K562 (cell line): ENCODE results near the gene REEP3. TPM values are rescaled to one million over a fixed set of nuclear protein-coding genes. Genes with fewer than 3 reads are reported as not detected.

Experiments
- ATAC-seq: fragments of 200-7000 bp; cut with Tn5 transposase; 3 replicates; pipeline ENCODE4 v1.9.1; 2020; ENCODE audit warnings: moderate library complexity
- BruUV-seq: library from RNA; stranded (reverse); fragments of 400-500 nt; replicated peaks from 2 replicates; lab custom pipeline; 2021; lab: Mats Ljungman, UMichigan
- CTCF ChIA-PET: fragments of 300-600 bp; formaldehyde crosslinking; extraction: SDS; loops from one replicate; lab custom pipeline; 2021; ENCODE audit warnings: low intra/inter-chr PET ratio; lab: Yijun Ruan, JAX
- POLR2A ChIA-PET: fragments of 300-600, 350-650 bp; sonication (Branson Sonifier 250); formaldehyde crosslinking; extraction: SDS; loops from one replicate; lab custom pipeline; 2021; ENCODE audit warnings: antibody characterized with exemption, inconsistent platforms; lab: Yijun Ruan, JAX
- DNase-seq, 4 experiments: peaks; one replicate each; pipeline versions ENCODE4 v3.0.0 to v3.0.0-alpha.2; 2011 to 2018; ENCODE audit warnings: low spot score in 3 of 4, mixed read lengths in 3 of 4; ENCODE audit errors: extremely low read depth in 1 of 4
- FAIRE-seq: peaks from 2 replicates; lab custom pipeline; 2011; peaks lifted over from hg19 to GRCh38; lab: Jason Lieb, UNC
- H2AFZ ChIP-seq: 2 replicates; pipeline ENCODE4 v1.6.0; 2011; ENCODE audit warnings: low read depth, low read length, control low read depth, inconsistent platforms
- H3K27ac ChIP-seq: fragments of 200-600 bp; 3 replicates; pipeline ENCODE4 v1.8.0; 2011; ENCODE audit warnings: low read depth, mild to moderate bottlenecking, control low read depth, inconsistent platforms, low read length, moderate library complexity, mixed read lengths; ENCODE audit errors: extremely low read depth
- H3K27me3 ChIP-seq, 2 experiments: fragments of 300-600 bp in 1 of 2; 2 replicates in 1 of 2; 3 replicates in 1 of 2; pipeline versions ENCODE4 v1.6.0 to v1.8.0; 2011; ENCODE audit warnings: inconsistent platforms in 2 of 2, low read length in 2 of 2, mild to moderate bottlenecking in 1 of 2, mixed read lengths in 1 of 2, moderate library complexity in 1 of 2; ENCODE audit not compliant: control insufficient read depth in 2 of 2, insufficient read depth in 2 of 2
- H3K36me3 ChIP-seq: fragments of 300-600 bp; 3 replicates; pipeline ENCODE4 v1.8.0; 2011; ENCODE audit warnings: mild to moderate bottlenecking, low read length, inconsistent platforms; ENCODE audit not compliant: control insufficient read depth, insufficient read depth
- H3K4me1 ChIP-seq, 2 experiments: fragments of 200-600 bp in 1 of 2; replicated peaks in 1 of 2; 2 replicates in 1 of 2; 3 replicates in 1 of 2; pipeline versions ENCODE4 v1.5.1 to v1.8.0; 2011; ENCODE audit warnings: inconsistent platforms in 2 of 2, low read length in 2 of 2, mild to moderate bottlenecking in 1 of 2, mixed read lengths in 1 of 2, moderate library complexity in 1 of 2; ENCODE audit not compliant: control insufficient read depth in 2 of 2, insufficient read depth in 2 of 2
- H3K4me2 ChIP-seq: 2 replicates; pipeline ENCODE4 v1.6.1; 2011; ENCODE audit warnings: low read length, control low read depth, inconsistent platforms, mixed read lengths; ENCODE audit not compliant: insufficient read depth
- H3K4me3 ChIP-seq: fragments of 200-600 bp; sonication (generic), shearing (Covaris generic); 2 replicates; pipeline ENCODE4 v1.5.1; 2016; ENCODE audit warnings: control low read depth, inconsistent platforms
- H3K79me2 ChIP-seq: fragments of 200-600 bp; 3 replicates; pipeline ENCODE4 v1.8.0; 2011; ENCODE audit warnings: low read length, inconsistent platforms; ENCODE audit not compliant: control insufficient read depth, insufficient read depth
- H3K9ac ChIP-seq, 2 experiments: 2 replicates each; pipeline versions ENCODE4 v1.6.0 to v1.6.1; 2011; ENCODE audit warnings: low read depth in 2 of 2, low read length in 2 of 2, control low read depth in 1 of 2, inconsistent platforms in 1 of 2, mild to moderate bottlenecking in 1 of 2, mixed read lengths in 1 of 2; ENCODE audit not compliant: insufficient read depth in 1 of 2
- H3K9me1 ChIP-seq: one replicate; pipeline ENCODE4 v1.6.0; 2011; ENCODE audit warnings: inconsistent platforms, mild to moderate bottlenecking, low read length, moderate library complexity; ENCODE audit not compliant: control insufficient read depth, insufficient read depth
- H3K9me3 ChIP-seq: replicated peaks from 2 replicates; pipeline ENCODE4 v1.5.1; 2011; ENCODE audit warnings: low read depth, low read length, inconsistent platforms; ENCODE audit not compliant: control insufficient read depth, insufficient read depth
- H4K20me1 ChIP-seq: replicated peaks from 2 replicates; pipeline ENCODE4 v1.6.1; 2011; ENCODE audit warnings: low read length, inconsistent platforms, mixed read lengths; ENCODE audit not compliant: control insufficient read depth, insufficient read depth
- AFF4 ChIP-seq: sonication (generic); formaldehyde crosslinking; IDR thresholded peaks from 2 replicates; pipeline ENCODE4 v1.8.0; 2023; ENCODE audit warnings: mild to moderate bottlenecking, missing genetic modification reagents
- CBFA2T3 ChIP-seq: fragments of 450-650 bp; IDR thresholded peaks from 2 replicates; pipeline ENCODE4 v1.6.1; 2017
- CHD4 ChIP-seq: fragments of 200-600 bp; sonication (generic); IDR thresholded peaks from 3 replicates; pipeline ENCODE4 v1.6.1; 2012; ENCODE audit warnings: low read depth, mild to moderate bottlenecking, mixed read lengths, low read length, inconsistent platforms; ENCODE audit not compliant: insufficient read depth, insufficient replicate concordance, poor library complexity, severe bottlenecking
- HMG20A ChIP-seq: fragments of 450-650 bp; formaldehyde crosslinking; conservative IDR thresholded peaks from 2 replicates; pipeline ENCODE4 v1.4.0; 2020; ENCODE audit warnings: mild to moderate bottlenecking, mixed read lengths
- KLF6 ChIP-seq: fragments of 250-450 bp; sonication (Bioruptor Pico); IDR thresholded peaks from 2 replicates; pipeline ENCODE4 v1.4.0; 2020; ENCODE audit warnings: mild to moderate bottlenecking, moderate library complexity, borderline replicate concordance
- NKRF ChIP-seq: fragments of 450-650 bp; IDR thresholded peaks from 2 replicates; pipeline ENCODE4 v1.6.1; 2016; ENCODE audit warnings: borderline replicate concordance
- NR4A1 ChIP-seq, 2 experiments: fragments of 250-450 bp in 1 of 2; fragments of 450-650 bp in 1 of 2; sonication (Bioruptor Pico) in 1 of 2; IDR thresholded peaks; 2 replicates each; pipeline versions ENCODE4 v1.4.0 to v1.6.1; 2016 to 2020; ENCODE audit warnings: mild to moderate bottlenecking in 2 of 2, missing compliant biosample characterization in 1 of 2, missing genetic modification characterization in 1 of 2, moderate library complexity in 1 of 2
- RB1 ChIP-seq: fragments of 450-650 bp; IDR thresholded peaks from 2 replicates; pipeline ENCODE4 v1.6.1; 2017; ENCODE audit warnings: low read depth, mild to moderate bottlenecking
- SMARCE1 ChIP-seq: fragments of 450-650 bp; IDR thresholded peaks from 2 replicates; pipeline ENCODE4 v1.7.1; 2016; ENCODE audit warnings: mild to moderate bottlenecking
- TBP ChIP-seq: optimal IDR thresholded peaks from 2 replicates; pipeline ENCODE3; 2011; ENCODE audit warnings: low read depth, low read length, improper control_type of control experiment
- ZBTB8A ChIP-seq: fragments of 450-650 bp; IDR thresholded peaks from 2 replicates; pipeline ENCODE4 v1.6.1; 2018; ENCODE audit warnings: mild to moderate bottlenecking, moderate library complexity; ENCODE audit not compliant: partially characterized antibody
- ZNF280B ChIP-seq: fragments of 250-450 bp; sonication (Bioruptor Pico); IDR thresholded peaks from 2 replicates; pipeline ENCODE4 v1.5.1; 2021; ENCODE audit warnings: mild to moderate bottlenecking
- WGBS: fragments of 100-300 bp; shearing (Covaris generic); methylation state at CpG from one replicate; pipeline ENCODE4 v1.1.6; 2016; ENCODE audit warnings: low coverage, mixed read lengths; ENCODE audit not compliant: insufficient coverage; ENCODE audit errors: missing lambda C conversion rate; 5-methylcytosine and 5-hydroxymethylcytosine counted together
- in situ Hi-C: fragments of 300-500 bp; cut with MboI; formaldehyde crosslinking; loops from 4 replicates; pipeline ENCODE4 v1.15.0; 2018; ENCODE audit warnings: inconsistent platforms, mixed read lengths
- intact Hi-C: fragments of 100-400 bp; cut with micrococcal nuclease; formaldehyde crosslinking; loops from 2 replicates; pipeline ENCODE4 v1.14.2; 2022
- polyA plus RNA-seq, 8 experiments: library from polyadenylated mRNA; depleted of rRNA in 4 of 8; stranded (reverse) in 5 of 8; unstranded in 3 of 8; fragments of >200 nt; fragmentation: Nextera tagmentation in 2 of 8; fragmentation: Illumina TruSeq in 1 of 8; extraction: Ambion mirVana in 2 of 8; extraction: Trizol in 1 of 8; gene quantifications; 2 replicates each; pipeline versions ENCODE4 v1.2.1 to v1.2.3, GENCODE V29; 2011 to 2014; ENCODE audit warnings: inconsistent platforms in 1 of 8, missing spikeins in 1 of 8
- total RNA-seq, 7 experiments: library from RNA; depleted of rRNA in 6 of 7; stranded (reverse); fragments of >200 nt in 6 of 7; fragmentation: Illumina TruSeq in 2 of 7; extraction: Trizol in 2 of 7; gene quantifications; 2 replicates each; pipeline versions ENCODE4 v1.2.1 to v1.2.3, GENCODE V29; 2011 to 2021; ENCODE audit warnings: low replicate concordance in 1 of 7

Gene REEP3
- total and polyA plus RNA-seq, 9 of the 15 experiments (the other 6 are each of a cell fraction or from before 2014, with no cell fraction given) = 3.4 to 13.4 (median 9.2) TPM

GRCh38 chr10:63521416-63522276, 445 bp downstream of the REEP3 start:
- no peaks in the 10 kb centered on the region for H3K9me1 ChIP-seq
- no peaks in the 10 kb centered on the region; the same call in 1 of the 3 replicates for H3K36me3 ChIP-seq
- peaks cover 84% of the 10 kb centered on the region for H3K79me2 ChIP-seq
- peak overlapping the region; percentile 96 for H3K27ac ChIP-seq
- FAIRE-seq = no peak
- in situ Hi-C loops (no loop called here), intact Hi-C loops (loop anchor here (2.0 to 5.0 kb wide), 3 partner anchors 57 to 254 kb away; partner anchors contain the start of gene JMJD1C)
- peaks cover 16% of the 10 kb centered on the region in 2 experiments; a peak in 4 of 5 replicates for H3K4me1 ChIP-seq
- DNase-seq = peak; percentile 81 to 87 (median 82)
- H3K9ac ChIP-seq = peak overlapping the region; percentile 92 to 98
- H3K4me3 ChIP-seq = peak overlapping the region; percentile 76
- H3K9me3 ChIP-seq = peaks cover 6% of the 10 kb centered on the region
- no TSS peak for BruUV-seq
- H3K27me3 ChIP-seq = no peaks in the 10 kb centered on the region
- ChIA-PET POLR2A (interaction anchor here (0.7 to 1.6 kb wide), 14 partner anchors 10 to 470 kb away, joined by 3 to 6 read pairs (median 3); no protein-coding TSS in a partner anchor), CTCF (no interaction called here)
- no peaks in the 10 kb centered on the region for H4K20me1 ChIP-seq
- 1% methylated on average over 71 of the region's 102 CpGs for WGBS
- ATAC-seq = peak; percentile 89
- peak overlapping the region; percentile 93 for H3K4me2 ChIP-seq
- peak overlapping the region; percentile 96 for H2AFZ ChIP-seq
- TF ChIP-seq HMG20A (CRISPR knock-in tag) = no peak
- TF ChIP-seq AFF4 (CRISPR knock-in tag) = peak; percentile 82
- peak; percentile 91 for TF ChIP-seq RB1
- TF ChIP-seq ZBTB8A = no peak
- no peak for TF ChIP-seq CHD4
- peak; percentile 27 for TF ChIP-seq TBP
- TF ChIP-seq NKRF = no peak
- TF ChIP-seq NR4A1 (CRISPR knock-in tag; IDR thresholded peaks at IDR 0.05) = 0 out of 2 replicates have a peak, but pooled peaks have one; percentile 6
- TF ChIP-seq NR4A1 (tag; IDR thresholded peaks at IDR 0.05) = peak; percentile 74; the same call in 1 of the 2 replicates
- peak; percentile 28; the same call in 1 of the 2 replicates for TF ChIP-seq KLF6
- TF ChIP-seq SMARCE1 = 0 out of 2 replicates have a peak, but pooled peaks have one; percentile 36
- TF ChIP-seq CBFA2T3 = no peak
- no peak for TF ChIP-seq ZNF280B (CRISPR knock-in tag)
